NCI-H1092 treated with DMSO at 0.1 percent for 48 hours (cell line): ENCODE data around the gene CAMK1.
"Not testable (repeated sequence)": the region's sequence is repeated elsewhere in the genome, so short reads cannot be mapped to it uniquely, and the experiment has no call there.

Experiments
- DNase-seq: peaks from one replicate; lab custom pipeline; 2025; lab: John Stamatoyannopoulos, UW

The CAMK1 gene

DNA sequence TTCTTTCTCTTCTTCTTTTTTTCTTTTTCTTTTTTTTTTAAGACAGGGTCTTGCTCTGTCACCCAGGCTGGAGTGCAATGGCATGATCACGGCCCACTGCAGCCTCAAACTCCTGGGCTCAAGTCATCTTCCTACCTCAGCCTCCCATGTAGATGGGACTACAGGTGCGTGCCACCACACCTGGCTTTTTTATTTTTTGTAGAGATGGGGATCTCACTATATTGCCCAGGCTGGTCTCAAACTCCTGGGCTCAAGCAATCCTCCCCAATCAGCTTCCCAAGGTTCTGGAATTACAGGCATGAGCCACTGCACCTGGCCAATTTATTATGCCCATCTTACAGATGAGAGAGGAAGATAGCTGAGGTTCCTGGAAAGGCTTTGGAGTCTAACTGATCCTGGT is 1.3 kb upstream of the CAMK1 start:
- not testable (repeated sequence) for DNase-seq

DNA sequence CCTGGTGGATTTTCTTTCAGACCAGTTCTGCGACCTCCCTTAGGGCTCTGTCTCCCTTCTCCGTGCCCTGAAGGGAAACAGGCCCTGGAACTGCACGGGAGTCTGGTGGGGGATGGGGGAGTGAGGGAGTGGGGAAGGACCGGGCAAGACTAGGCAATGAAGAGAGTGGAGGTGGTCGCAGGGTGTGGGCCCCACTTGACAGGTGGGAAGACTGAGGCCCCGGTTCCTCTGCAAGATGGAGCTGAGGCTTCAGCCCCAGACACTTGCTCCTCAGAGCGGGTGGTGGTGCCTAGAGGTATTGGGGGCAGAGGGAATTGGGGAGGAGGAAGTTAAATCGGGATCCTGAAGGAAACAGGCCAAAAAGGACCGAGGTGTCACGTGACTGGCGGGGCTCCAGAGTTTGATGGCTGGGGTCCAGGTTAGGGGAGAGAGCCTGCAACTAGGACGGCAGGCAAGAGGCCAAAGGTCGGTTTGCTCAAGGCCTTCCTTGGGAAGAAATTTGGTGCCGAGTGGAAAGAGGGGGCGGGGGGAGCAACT is 597 bp upstream of the CAMK1 start:
- peak; percentile 4 for DNase-seq

DNA sequence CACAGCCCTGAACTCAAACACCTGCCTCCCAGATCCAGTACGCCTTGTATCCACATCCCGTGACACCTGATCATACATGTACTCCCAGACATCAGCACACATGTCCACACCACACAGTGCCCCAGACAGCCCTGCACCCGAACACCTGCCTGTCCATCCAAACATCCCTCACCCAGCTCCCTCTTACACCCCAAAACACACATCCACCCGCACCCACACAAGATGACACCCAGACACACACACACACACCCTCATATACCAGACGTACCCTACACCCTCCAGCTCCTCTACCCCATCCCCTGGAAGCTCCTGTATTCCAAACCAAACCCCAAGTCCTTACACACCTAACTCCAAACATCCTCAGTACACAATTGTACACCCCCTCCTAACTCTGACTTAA is 735 bp downstream of the CAMK1 start:
- no peak for DNase-seq

DNA sequence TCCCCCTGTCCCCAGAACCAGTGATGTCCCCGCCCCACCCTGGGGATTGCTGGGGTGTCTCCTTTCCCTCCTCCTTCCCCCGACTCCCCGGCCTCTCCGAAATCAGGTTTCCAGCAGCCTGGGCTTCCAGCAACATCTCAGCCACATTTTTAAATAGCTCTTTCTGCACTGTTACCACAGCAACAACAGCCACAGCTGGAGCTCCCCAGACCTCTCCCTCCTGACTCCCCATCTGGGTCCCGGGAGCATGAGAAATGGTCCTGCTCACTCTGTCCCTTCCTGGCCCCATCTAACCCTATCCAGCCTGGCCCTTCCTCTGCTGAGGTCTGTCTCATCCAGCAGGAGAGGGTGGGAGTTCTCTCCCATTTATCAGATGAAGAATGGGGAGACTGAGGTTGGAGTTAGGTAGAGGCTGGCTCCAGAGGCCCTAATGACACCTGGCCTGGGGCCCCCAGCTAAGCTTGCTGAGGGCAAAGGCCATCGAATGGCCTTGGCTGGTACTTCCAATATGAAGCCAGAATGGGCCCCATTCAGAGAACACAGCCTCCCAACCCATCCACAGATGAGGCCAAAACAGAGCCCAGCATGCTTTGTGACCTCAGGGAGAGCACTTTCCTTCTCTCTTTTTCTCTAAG is 1.5 kb downstream of the CAMK1 start:
- no peak for DNase-seq

DNA sequence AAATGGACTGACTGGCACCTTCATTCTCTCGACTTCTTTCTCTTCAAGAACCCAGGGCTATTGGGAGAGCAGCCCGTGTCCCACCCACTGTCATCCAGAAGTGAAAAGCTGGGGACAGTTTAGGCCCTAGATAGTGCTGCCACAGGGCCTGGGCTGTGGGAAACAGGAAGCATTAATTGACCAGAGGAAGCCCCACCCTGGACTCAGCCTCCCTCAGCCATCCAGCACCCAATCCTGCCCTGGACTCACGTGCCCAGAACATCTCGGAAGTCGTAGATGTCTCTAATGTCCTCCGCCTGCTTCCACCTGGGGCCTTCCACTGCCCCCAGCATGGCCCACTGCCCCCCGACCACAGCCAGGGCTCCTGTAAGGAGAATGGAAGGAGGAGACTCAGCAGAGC is 2.3 kb downstream of the CAMK1 start:
- DNase-seq, result no peak

DNA sequence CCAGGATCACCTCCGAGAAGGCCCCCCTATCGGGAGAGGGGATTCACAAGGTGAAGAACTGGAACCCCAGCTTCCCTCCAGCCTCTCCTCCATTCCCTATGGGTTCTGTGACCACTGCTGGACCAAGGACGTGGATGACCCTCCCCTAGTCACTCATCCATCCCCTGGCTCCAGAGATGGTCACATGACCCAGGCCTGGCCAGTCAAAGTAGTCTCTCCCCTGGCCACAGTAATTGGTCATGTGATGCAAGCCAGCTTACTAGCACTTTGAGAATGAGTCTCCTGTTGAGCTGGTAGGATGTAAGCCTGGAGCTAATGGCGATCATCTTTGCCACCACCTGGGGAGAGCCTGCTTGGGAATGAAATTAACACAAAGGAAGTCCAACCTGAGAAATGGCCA is 3.9 kb downstream of the CAMK1 start:
- no peak for DNase-seq

DNA sequence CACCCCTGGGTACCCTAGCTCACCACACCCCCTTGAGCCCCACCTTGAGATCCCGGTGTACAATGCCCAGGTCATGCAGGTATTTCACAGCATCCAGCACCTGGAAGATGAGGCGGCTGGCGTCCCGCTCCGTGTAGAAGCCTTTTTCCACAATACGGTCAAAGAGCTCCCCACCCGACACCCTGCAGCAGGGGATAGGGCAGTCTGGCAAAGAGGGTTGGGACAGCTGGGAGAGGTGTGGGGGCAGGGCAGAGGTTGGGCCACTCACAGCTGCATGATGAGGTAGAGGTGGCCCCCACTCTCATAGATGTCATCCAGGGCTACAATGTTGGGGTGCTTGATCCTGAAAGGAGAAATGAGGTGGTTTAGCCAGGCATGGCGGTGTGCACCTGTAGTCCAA is 6.9 kb downstream of the CAMK1 start:
- DNase-seq, result no peak

DNA sequence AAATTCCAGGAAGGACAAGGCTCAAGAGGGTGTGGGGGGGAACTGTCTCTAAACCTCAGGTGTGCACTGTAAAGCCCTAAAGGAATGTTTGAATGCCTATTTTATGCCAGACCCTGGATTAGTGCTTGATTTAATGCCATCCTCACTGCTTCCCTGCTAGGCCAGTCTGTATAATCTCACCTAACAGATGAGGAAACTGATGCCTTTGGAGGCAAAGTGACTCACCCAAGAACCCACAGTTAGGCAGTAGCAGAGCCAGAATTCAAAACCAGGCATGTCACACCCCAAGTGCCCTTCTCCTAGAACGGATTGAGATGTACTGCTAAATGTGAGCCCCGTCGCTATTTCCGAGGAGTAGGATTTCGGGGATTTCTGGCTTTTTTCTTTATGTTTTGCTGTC is 7.8 kb downstream of the CAMK1 start:
- DNase-seq, result no peak

DNA sequence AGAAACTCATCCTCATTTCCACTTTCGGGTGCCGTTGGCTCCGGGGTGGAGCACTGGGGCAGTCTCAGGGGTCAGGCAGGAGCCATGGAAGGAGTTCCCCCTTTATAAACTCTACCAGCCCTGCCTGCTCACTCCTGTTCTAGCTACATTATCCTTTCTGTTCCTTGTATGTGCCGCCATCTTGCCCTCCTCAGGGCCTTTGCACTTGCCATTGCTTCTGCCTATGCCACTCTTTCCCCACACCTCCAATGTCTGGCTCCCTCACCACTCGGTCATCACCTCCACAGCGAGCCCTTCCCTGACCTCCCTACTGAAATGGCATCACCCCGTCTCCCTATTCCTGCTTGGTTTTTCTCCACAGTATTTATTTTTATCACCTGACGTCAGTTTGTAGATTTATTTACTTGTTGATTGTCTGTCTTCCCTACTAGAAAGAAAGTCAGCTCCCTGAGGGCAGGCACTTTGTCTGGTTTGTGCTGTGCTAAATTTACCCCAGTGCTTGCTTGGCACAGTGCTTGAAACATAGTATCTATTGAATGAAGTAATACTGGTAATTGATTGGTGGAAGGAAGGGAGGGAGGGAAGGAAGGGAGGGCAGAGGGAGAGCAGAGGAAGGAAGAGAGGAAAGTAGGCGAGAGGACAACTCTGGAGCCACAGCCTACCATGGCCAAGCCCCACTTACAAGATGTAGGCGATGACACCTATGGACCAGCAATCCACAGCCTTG is 8.8 kb downstream of the CAMK1 start:
- no peak for DNase-seq

DNA sequence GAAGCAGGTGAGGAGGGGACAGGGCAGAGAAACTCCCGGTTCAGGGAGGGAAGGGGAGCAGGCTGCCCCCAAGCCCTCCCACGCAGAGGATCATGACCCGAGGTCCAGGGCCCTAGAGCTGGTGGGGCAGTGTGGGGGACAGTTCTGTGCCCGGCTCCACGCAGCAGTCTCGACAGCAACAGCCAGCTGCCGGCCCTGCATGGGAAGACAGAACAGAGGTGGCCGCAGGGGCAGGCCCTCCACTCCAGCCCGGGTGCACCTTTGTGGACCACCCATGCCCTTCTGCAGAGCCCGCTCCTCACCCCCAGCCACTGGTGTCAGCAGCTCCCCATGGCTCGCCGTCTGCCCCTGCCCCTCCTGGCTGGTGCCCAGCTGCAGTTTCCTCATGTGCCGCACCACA is 12.3 kb downstream of the CAMK1 start:
- DNase-seq, result no peak

DNA sequence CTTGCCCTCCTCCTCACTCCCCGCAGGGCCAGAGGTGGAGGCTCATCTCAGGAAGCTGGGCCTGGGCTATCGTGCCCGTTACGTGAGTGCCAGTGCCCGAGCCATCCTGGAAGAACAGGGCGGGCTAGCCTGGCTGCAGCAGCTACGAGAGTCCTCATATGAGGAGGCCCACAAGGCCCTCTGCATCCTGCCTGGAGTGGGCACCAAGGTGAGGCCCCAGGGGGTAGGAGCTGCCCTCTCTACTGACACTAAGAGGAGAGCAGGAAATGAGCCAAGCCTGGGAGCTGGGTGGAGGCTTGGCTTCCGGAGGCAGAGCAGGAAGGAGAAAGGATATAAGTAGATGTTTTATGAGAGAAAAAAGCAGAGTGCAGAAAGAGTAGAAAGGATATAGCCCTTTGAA is 15.1 kb downstream of the CAMK1 start:
- DNase-seq, result no peak

DNA sequence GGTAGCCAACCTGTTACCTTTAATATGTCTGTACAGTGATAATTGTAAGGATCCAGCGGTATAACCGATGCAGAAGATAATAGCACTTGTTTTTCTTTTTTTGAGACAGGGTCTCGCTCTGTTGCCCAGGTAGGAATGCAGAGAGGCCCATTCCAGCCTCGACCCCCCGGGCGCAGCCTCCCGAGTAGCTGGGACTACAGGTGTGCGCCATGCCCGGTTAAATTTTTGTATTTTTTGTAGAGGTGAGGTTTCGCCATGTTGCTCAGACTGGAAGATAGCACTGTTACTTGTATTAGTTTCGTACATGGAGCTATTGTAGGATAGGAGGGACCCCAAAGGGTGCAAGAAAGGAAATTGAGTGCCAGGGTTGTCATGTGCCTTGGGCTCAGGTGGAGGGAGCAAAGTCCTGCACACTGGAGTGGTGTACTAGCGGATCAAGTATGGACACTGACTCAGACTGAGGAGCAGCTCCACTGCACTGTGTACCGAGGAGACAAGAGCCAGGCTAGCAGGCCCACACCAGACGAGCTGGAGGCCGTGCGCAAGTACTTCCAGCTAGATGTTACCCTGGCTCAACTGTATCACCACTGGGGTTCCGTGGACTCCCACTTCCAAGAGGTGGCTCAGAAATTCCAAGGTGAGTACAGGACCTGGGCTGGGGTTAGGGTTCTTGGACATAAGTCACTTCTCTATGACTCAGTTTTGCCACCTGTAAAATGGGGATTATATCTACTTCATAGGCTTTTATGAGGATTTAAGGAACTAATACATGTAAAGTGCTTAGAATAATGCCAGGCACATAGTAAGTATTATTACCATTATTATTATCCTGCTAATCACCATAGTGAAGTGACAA is 19.0 kb downstream of the CAMK1 start:
- no peak for DNase-seq

DNA sequence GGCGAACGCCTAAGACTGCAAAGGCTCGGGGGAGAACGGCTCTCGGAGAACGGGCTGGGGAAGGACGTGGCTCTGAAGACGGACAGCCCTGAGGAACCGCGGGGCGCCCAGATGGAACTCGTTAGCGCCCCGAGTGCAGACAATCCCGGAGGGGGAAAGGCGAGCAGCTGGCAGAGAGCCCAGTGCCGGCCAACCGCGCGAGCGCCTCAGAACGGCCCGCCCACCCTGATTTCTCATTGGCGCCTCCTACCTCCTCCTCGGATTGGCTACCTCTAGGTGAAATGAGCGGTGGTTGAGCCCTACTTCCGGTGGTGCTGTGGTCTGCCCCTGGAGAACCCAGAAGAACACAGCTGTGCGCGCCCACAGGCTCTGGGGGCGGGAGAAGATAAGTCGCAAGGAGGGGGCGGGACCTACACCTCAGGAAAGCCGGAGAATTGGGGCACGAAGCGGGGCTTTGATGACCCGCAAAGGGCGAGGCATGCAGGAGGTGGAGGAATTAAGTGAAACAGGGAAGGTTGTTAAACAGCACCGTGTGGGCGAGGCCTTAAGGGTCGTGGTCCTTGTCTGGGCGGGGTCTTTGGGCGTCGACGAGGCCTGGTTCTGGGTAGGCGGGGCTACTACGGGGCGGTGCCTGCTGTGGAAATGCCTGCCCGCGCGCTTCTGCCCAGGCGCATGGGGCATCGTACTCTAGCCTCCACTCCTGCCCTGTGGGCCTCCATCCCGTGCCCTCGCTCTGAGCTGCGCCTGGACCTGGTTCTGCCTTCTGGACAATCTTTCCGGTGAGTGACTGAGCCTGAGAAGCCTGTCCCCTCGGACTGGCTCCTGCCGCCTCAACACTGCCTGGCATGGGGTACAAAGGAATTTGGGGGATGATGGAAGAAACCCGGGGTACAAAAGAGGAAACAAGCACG is 19.8 kb downstream of the CAMK1 start, which contains the start of gene OGG1:
Gene OGG1, plus strand, starts transcription at position 308 of the 911 bp plus-strand sequence. Its CDS starts 335 bp downstream, at position 643.
- DNase-seq, result peak; percentile 95

DNA sequence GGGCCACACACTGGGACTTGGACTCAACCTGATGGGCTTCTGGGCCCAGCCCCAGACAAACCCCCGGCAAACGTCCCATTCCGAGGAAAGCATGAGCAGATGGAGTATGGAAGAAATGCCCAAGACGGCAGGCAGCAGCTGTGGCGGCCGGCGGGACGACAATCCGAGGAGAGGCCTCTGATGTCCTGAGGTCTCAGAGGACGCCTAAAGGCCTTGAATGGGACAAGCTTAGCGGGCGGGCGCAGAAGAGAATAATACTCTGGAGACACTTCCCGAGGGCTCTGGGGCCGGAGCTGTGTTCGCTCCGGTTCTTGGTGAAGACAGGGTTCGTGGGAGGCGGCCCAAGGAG is 20.5 kb downstream of the CAMK1 start:
- no peak for DNase-seq

DNA sequence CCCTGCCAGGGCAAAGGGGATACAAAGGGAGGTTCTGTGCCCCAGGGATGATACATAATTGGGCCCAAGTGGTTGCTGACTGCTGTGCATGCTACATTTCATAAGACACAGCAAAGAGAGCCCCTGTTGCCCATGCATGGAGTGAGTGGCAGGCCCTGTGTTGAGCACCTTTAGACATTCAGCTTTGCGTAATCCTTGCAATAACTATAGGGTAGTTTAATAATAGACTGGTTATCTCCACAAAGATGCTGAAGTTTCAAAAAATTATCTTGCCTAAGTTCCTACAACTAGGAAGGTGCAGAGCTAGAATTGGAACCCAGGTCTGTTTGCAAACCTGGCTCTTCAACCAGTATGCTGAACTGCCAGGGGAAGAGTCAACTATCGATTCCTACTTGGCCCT is 21.7 kb downstream of the CAMK1 start:
- DNase-seq, result no peak

DNA sequence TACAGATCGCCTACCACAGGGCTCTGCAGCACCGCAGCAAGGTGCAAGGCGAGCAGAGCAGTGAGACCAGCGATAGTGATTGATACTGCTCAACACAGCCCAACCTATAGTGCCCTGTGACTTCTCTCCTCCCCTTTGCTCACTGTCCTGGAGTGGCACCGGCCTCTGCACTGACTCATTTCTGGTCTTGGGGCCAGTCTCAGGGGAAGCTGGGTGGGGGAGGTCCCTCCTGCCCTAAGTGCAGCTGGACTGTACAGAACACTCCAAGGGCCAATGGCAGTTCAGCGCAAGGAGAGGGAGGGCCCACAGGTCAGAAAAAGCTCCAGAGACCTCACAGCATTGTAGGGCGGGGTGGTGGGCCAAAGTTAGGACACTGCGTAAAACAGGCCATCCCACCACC is 22.5 kb downstream of the CAMK1 start:
- no peak for DNase-seq

DNA sequence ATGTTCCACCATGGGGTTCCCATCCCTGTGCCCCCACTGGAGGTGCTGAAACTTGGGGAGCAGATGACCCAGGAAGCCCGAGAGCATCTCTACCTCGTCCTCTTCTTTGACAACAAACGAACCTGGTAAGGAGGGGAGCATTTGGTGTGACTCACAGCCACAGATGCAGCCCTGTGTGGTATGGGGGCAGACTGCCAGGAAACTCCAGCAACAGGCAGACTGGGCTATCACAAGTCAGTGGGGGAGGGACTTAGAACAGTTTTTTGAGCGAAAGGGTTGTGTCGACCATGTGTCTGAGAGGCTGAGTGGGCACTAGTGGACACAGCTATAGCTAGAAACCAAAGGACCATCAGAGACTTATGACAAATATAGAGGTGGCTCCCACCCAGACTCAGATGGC is 23.4 kb downstream of the CAMK1 start:
- no peak for DNase-seq

DNA sequence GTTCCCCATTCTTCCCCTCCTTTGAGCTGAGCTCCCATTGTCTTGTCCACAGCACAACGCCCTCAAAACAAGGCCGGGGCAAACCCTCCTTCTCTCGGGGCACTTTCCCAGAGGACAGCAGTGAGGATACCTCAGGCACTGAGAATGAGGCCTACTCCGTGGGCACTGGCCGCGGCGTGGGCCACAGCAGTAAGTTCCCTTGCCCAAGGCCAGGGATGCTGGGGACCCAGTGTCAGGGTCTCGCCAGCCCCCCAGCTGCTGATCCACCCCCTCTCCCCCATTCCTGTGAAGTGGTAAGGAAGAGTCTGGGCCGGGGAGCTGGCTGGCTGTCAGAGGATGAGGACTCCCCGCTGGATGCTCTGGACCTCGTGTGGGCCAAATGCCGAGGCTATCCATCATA is 24.2 kb downstream of the CAMK1 start:
- DNase-seq, result no peak

DNA sequence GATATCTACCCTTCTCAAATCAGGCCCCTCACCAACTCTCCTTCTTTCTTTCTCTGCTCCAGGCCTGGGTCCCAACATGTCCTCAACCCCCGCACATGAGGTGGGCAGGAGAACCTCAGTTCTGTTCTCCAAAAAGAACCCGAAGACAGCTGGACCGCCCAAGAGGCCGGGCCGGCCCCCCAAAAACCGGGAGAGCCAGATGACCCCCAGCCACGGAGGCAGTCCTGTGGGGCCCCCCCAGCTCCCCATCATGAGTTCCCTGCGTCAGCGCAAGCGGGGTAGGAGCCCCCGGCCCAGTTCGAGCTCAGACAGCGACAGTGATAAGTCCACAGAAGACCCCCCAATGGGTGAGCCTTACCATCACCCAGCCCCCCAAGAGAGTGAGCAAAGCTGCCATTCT is 25.6 kb downstream of the CAMK1 start:
- DNase-seq, result no peak

DNA sequence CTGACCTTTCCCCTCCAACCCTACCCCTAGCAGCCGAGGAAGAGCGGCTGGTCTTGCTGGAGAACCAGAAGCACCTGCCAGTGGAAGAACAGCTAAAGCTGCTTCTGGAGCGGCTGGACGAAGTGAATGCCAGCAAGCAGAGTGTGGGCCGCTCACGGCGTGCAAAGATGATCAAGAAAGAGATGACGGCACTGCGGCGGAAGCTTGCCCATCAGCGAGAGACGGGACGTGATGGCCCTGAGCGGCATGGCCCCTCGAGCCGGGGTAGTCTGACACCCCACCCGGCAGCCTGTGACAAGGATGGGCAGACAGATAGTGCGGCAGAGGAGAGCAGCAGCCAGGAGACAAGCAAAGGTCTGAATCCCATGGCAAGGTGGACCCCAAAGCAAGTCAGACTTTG is 26.2 kb downstream of the CAMK1 start:
- DNase-seq, result no peak

DNA sequence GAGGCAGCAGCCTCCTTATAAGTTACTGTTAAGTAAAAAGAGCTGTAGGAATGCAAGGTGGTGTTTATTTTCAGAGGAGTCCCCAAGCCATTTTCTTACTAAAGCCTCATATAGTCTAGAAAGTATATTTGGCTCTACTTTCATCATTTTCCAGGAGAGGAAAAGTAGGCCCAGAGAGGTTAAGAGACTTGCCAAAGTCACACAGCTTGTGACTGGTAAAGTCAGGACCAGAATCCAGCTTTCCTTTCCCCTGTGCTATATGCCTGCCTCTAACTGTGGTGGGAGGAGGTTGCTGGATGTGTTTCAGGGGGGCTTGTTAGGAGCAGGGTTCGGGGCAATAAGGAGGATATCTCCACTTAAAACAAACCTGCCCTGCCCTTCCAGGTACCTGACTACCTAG is 27.2 kb downstream of the CAMK1 start:
- no peak for DNase-seq

DNA sequence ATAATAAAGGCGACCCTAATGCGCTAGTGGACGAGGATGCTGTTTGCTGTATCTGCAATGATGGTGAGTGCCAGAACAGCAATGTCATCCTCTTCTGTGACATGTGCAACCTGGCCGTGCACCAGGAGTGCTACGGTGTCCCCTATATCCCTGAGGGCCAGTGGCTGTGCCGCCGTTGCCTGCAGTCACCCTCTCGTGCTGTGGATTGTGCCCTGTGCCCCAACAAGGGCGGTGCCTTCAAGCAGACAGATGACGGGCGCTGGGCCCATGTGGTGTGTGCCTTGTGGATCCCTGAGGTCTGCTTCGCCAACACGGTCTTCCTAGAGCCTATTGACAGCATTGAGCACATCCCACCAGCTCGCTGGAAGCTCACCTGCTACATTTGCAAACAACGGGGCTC is 30.6 kb downstream of the CAMK1 start:
- DNase-seq, result no peak
